COLO668 (cell line): ENCODE data around the gene CDH11.
A peak's percentile ranks its signal among the peaks of the same experiment; 100 is the strongest.

Source experiments
- DNase-seq: peaks from one replicate; lab custom pipeline; 2025; ENCODE audit not compliant: unreplicated experiment; lab: John Stamatoyannopoulos, UW

Gene CDH11

GRCh38 chr16:65038100-65038499, 83.8 kb downstream of the CDH11 start:
- no peak for DNase-seq

- DNase-seq = no peak
Measured at GRCh38 chr16:65037556-65037955, 84.3 kb downstream of the CDH11 start.

GRCh38 chr16:65034915-65035314, 86.9 kb downstream of the CDH11 start:
- no peak for DNase-seq

- DNase-seq = no peak
Measured at GRCh38 chr16:65032387-65032786, 89.5 kb downstream of the CDH11 start.

- DNase-seq = no peak
Measured at GRCh38 chr16:65024767-65025178, 97.1 kb downstream of the CDH11 start.

GRCh38 chr16:65023802-65024201, 98.1 kb downstream of the CDH11 start:
- DNase-seq = no peak

GRCh38 chr16:65021852-65022595, 99.8 kb downstream of the CDH11 start:
- no peak for DNase-seq

- DNase-seq = no peak
Measured at GRCh38 chr16:65016754-65017153, 105.1 kb downstream of the CDH11 start.

GRCh38 chr16:65015599-65015998, 106.3 kb downstream of the CDH11 start:
- DNase-seq = no peak

GRCh38 chr16:65012357-65012756, 109.5 kb downstream of the CDH11 start:
- DNase-seq = no peak

- no peak for DNase-seq
Measured at GRCh38 chr16:65010125-65010524, 111.7 kb downstream of the CDH11 start.

GRCh38 chr16:65005696-65006095, 116.2 kb downstream of the CDH11 start:
- DNase-seq = no peak

- no peak for DNase-seq
Measured at GRCh38 chr16:65004570-65004969, 117.3 kb downstream of the CDH11 start.

- DNase-seq = no peak
Measured at GRCh38 chr16:65003621-65004020, 118.2 kb downstream of the CDH11 start.

- no peak for DNase-seq
Measured at GRCh38 chr16:65002265-65002664, 119.6 kb downstream of the CDH11 start.

GRCh38 chr16:65000654-65001053, 121.2 kb downstream of the CDH11 start:
- no peak for DNase-seq

- no peak for DNase-seq
Measured at GRCh38 chr16:64997751-64998150, 124.1 kb downstream of the CDH11 start.

GRCh38 chr16:64997121-64997520, 124.7 kb downstream of the CDH11 start:
- DNase-seq = no peak

- peak; percentile 48 for DNase-seq
Measured at GRCh38 chr16:64996641-64997040, 125.2 kb downstream of the CDH11 start.

- no peak for DNase-seq
Measured at GRCh38 chr16:64993464-64993863, 128.4 kb downstream of the CDH11 start.

- DNase-seq = no peak
Measured at GRCh38 chr16:64991001-64991400, 130.9 kb downstream of the CDH11 start.

- DNase-seq = no peak
Measured at GRCh38 chr16:64990101-64990500, 131.8 kb downstream of the CDH11 start.

GRCh38 chr16:64989050-64989449, 132.8 kb downstream of the CDH11 start:
- DNase-seq = no peak
